Activated T-cell treated with anti-CD3 and anti-CD28 coated beads, Interleukin-2, amount 50 U/mL, for 48 hours (primary cell): Measurements from ENCODE around the gene ZNF554.

ENCODE experiments used
- DNase-seq, 2 experiments: peaks; one replicate each; pipeline ENCODE4 v3.0.0-alpha.2; 2020

Gene ZNF554

DNA sequence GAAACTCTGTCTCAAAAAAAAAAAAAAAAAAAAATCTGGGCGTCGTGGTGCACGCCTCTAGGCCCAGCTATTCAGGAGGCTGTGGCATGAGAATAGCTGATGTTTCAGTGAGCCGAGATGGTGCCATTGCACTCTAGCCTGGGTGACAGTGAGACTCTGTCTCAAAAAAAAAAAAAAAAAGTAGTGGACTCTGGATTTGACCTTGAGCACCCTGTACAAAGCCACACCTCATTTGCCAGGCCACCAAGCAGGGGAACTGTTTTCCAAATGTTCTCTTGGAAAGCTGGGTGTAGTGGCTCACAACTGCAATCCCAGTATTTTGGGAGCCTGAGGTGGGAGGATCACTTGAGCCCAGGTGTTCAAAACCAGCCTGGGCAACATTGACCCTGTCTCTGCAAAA lies 17.8 kb downstream of the ZNF554 start:
- DNase-seq: no peak

DNA sequence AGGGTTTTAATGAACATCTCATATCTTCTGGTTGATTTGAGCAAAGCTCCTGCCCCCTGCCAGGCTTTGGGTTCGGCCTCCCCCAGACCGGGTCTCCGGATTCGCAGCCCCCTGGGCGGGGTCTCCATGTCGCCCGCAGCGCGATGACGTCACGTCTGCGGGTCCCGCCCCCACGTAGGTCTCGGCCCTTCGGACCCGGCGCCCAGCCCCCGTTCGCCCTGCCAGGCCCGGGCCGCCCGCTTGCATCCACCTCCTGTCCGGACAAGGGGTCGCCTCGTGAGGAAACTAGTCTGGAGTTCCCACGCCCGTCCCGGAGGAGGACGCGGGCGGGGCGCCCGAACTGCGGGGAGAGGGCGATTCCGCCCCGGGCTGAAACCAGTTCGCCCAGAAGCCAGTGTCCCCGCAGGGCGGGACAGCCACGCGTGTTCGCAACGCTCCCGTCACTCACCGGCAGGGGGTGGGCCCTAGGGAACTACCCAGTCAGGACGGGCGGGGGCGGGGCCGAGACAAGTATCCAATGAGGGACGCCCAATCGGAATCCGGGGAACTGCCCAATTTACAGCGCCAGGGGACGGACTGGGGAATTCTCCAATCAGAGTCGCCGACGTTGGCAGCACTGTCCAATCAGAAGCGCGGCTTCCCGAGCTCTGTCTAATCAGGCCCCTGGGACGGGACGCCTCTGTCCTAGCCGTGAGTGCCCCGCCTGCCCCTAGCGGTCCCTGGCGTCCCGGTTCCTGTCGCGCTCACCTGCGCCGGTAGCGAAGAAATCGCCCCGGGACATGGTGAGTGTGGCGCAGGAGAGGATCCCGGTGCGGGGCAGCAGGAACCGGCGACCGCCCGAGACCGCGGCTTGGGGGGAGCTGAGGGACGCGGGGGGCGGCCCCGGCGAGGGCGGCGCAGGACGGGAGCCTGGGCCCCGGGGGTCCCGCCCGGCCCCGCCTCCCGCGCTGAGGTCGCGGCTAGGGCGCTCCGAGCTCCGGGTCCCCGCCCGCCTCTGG lies 21.4 kb downstream of the ZNF554 start, which contains the start of gene ZNF555:
Gene ZNF555 (plus strand): TSS at position 682 of the 998 bp plus-strand sequence. CDS start 98 bp downstream, at position 780.
- peak; percentile 97 to 98 for DNase-seq

DNA sequence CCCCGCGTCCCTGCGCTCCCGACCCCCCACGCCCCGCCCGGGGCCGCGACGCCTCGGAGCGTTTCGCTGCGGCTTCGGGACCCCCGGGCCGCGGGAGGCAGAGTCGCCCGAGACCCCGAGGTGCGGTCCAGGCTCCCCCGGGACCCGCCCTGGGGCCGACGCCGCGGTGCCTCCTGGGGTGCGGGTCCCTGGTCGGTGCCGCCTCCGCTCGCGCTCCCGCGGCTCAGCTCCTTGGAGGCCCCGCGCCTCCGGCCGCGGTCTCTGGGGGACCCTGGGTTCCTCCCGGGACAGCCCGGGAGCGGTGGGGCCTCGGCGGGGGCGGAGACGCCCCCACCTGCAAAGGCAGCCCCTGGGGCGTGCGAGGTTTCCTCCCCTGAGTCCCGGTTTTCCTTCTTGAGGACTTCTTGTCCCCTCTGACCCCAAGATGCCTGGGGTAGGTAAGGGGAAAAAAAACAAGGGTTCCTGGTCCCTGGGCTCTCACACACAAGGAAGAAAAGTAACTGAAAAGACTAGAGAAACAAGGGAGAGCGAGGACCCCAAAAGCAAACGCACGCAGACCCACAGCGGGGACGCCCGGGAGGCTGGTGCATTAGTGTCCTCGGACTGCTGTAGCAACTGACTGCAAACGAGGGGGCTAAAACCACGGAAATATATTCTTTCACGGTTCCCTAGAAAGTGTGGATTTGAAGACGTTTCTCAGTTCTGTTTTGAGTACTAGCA lies 22.3 kb downstream of the ZNF554 start:
- DNase-seq: peak in 1 of 2 experiments; percentile 23

DNA sequence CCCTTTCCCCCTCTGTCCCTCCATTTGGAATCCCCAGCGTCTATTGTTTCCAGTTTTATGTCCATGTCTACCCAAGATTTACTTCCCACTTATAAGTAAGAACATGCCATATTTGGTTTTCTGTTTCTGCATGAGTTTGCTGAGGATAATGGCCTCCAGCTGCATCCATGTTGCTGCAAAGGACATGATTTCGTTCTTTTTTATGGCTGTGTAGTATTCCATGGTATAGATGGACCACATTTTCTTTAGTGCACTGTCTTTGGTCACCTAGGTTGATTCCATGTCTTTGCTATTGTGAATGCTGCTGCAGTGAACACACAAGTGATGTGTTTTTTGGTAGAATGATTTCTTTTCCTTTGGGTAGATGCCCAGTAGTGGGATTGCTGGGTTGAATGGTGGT lies 25.4 kb downstream of the ZNF554 start:
- no peak for DNase-seq

DNA sequence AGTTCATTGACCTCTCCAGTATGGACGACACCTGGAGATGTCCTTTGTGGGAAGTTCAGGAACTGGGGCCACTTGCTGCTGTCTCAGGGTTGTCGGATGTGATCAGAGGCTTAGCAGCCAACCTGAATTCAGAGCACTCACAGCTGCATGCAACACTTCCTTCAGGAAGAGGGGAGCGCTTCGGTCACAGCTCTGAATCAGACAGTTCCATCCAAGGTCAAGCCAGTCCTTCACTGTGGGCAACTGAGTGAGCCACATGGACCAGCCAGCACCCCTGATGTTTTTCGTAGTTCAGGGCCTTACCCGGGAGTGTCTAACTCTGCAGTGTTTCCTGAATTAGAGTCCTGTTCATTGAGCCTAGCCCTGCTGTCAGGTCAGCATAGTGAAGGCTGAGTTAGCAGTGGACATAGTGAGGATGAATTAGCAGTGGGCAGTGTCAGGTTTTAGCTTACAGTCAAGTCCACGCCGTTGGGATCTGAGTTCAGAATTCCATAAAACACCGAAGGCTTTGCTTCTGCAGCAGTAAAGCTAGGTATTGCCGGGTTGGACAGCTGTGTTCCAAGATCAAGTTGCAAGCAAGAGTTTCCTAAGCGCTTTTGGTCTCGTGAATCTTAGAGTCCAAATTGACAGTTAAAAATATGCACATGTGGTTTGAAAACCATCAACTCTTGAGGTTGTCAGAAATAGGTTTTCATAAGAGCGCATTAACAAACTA lies 26.7 kb downstream of the ZNF554 start:
- no peak for DNase-seq

DNA sequence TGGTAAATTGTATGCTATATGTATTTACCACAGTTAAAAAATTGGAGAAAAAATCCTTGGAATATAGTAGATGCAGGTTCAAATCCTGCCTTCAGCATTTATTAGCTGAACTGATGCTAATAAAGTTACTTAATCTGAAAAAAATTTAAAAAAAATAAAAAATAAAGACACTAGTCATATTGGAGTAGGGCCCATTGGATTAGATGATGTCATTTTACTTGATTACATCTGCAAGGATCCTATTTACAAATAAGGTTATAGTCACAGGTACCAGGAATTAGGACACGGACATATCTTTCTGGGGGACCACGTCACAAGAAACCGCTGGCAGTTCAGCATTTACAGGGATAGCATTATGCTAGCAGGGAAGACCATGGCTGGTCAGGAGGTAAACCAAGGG lies 27.8 kb downstream of the ZNF554 start:
- DNase-seq: no peak

DNA sequence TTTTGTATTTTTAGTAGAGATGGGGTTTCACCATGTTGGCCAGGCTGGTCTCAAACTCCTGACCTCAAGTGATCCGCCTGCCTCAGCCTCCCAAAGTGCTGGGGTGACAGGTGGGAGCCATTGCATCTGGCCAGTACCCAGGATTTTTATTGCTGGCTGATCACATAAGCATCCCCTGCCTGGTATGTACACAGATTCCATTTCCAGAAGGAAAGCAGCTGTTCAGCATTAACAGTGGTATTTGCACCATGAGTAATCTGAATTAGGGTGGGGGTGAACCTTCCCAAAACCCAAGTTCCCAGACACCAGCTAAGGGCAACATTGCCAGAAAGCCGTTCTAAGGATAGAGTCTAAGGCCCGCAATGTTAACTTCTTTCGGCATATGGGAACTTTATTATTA lies 28.9 kb downstream of the ZNF554 start:
- no peak for DNase-seq

DNA sequence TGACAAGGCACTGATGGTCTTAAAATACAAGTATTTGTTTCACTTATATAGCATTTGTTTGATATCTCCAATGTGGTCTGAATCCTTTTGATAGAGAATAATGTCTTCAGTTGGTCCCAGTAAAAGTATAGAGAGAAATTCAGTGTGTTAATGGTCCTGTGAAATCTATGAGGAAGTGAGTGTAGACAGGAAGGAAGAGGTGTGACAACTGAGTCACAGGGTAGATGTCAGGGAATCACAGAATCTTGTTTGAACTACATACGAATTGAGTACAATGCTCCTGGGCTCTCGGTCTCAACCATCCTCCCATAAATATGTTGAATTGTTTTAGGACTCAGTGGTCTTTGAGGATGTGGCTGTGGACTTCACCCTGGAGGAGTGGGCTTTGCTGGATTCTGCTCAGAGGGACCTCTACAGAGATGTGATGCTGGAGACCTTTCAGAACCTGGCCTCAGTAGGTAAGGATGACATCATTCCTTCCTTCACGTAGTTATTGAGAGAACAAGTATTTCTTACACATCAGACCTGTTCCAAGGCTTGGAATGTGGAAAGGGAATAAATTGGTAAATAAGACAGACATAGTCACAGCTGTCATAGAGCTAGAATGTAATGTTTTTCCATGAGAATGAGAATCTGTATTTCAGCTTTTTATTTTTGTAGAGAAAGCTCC lies 30.7 kb downstream of the ZNF554 start:
- DNase-seq: no peak

DNA sequence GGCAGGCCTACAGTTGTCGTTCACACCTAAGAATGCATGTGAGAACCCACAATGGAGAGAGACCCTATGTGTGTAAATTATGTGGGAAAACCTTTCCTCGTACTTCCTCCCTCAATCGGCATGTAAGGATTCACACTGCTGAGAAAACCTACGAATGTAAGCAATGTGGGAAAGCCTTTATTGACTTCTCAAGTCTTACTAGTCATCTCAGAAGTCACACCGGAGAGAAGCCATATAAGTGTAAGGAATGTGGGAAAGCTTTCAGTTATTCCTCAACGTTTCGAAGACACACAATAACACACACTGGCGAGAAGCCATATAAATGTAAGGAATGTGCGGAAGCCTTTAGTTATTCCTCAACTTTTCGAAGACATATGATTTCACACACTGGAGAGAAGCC lies 32.9 kb downstream of the ZNF554 start:
- DNase-seq: no peak

DNA sequence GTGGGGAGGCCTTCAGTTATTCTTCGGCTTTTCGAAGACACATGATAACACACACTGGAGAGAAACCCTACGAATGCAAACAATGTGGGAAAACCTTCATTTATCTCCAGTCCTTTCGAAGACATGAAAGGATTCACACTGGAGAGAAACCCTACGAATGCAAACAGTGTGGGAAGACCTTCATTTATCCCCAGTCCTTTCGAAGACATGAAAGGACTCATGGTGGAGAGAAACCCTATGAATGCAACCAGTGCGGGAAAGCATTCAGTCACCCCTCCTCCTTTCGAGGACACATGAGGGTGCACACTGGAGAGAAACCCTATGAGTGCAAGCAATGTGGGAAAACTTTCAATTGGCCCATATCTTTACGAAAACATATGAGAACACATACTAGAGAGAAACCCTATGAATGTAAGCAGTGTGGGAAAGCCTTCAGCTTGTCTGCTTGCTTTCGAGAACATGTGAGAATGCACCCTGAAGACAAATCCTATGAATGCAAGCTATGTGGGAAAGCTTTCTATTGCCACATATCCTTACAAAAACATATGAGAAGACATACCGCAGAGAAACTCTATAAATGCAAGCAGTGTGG lies 33.4 kb downstream of the ZNF554 start:
- DNase-seq: no peak

DNA sequence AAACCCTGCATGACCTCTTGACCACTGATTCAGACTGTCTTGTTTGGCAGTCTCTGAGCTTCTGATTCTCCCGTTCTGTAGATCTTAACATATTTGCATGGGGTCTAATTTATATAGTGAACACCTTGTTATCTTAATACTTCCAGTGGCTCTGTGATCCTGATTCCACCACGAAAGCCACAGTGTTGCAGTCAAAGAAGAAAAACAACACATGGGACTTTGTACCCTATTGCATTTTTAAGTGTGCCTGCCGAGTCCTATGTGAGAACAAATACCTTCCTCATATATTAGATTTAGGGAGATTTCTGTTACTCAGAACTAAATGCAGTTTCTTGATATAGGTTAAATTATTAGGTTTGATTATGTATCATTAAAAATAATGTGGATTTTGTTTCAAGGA lies 35.2 kb downstream of the ZNF554 start:
- DNase-seq: no peak

DNA sequence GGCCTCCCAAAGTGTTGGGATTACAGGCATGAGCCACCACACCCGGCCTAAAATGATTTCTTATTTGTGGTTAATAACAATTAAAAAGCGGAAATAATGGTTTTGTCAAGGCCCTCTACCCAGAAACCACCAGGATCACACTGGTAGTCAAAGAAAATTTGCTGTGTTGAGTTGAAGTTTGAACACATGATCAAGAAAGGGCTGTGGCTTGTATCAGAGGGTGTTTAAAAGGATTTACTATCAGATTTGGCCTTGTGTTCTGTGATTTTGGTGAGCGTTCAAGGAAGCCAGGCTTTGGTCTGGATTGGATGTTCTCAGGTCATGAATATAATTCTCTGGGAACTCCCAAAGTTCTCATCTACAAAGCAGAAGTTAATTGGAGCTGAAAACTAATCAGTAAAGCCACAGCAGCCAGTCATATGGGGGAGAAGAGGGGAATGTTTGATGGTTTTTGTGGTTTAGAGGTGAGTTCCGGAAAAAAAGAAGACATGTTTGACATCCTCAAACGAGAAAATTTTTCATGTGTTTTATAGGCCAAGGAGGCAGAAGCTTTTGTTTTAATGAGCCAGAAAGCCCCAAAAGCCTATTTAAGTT lies 36.9 kb downstream of the ZNF554 start:
- no peak for DNase-seq

DNA sequence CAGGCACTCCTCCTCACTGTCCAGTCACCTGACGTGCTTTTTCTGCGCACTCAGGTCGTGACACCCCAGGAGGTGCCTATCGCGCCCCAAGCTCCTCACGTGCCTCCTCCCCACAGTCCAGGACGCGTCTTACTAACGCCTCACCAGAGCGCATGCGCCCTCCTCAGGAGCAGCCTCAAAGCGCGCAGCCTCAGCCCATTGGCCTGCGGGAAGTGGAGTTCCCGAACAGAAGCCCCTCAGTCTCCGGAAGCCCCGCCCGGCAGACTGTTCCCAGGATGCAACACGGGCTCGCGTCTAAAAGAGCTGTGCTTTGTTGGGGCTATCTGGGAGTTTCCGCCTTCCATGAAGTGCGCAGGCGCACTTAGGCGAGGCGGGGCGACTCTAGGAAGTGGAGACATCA lies 39.2 kb downstream of the ZNF554 start:
- DNase-seq: no peak

DNA sequence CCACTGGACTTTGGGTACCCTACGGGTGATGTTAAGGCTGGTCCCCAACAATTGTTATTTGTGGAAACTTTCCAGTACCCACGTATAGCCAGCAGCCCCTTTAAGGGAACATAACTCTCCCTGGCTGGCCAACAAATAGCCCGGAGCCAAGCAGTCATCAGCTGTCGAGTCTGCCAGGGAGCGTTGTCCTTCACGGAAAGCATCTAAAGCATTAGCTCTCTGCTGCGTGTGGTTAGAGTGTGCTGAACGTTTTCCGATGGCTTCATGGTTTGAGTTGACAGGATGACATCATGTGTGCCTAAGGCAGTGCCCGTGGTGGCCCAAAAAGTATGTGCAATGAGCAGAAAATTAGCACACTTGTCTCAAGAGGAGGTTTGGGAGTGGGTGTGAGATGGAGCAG lies 44.1 kb downstream of the ZNF554 start:
- no peak for DNase-seq

DNA sequence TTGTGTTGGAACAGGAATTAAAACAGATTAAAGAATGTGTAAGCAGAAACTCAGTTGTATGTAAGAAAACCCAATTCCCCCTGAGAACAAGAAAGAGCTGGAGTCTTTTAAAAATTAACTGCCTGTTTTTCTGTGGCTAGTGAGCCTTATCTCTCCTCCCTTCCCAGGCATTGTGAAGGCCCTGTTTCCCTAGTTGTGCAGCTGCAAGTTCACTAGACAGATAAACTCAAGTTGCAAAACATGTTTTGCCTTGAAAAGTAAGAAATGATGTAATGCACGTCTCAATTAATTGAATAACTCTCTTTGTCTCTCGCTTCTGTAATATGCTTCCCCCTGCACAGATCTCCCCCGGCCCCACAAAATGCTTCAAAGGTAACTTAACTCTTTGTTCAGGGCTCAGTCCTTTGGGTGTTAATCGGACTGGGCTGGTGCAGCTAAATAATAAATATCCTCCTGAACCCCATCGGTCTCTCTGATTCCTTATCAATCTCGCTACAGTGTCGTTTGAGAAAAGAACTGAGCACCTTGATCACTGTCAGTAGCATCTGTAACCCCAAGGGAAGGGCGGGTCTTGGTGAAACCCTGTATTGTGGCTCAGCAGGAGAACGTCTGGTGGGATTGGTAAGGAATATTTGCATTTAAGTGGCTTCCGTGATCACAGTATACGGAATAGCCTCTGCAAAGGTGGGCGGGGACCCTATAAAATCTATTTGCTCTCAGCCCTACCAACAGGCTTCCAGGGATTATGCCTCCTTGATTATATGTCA lies 45.8 kb downstream of the ZNF554 start:
- DNase-seq: no peak

DNA sequence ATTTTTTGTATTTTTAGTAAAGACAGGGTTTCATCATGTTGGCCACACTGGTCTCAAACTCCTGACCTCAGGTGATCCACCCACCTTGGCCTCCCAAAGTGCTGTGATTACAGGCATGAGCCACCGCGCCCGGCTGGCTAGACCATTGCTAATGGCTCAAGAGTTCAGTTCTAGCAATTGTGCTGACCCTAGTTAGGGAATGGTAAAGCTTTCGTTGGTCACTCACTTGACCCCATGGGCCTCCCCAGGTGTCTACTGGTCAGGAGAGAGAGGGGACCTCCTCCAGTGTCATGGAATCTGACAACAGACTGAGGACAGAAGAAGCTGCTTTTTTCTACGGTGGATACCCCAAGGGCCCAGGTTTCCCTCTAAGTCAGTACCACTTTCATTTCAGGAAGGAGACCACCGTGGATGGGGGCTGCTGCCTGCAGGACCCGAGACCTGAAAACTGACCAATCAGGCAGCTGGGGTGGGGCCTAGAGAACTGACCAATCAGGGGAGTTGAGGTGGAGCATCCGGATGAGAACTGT lies 46.9 kb downstream of the ZNF554 start:
- no peak for DNase-seq

DNA sequence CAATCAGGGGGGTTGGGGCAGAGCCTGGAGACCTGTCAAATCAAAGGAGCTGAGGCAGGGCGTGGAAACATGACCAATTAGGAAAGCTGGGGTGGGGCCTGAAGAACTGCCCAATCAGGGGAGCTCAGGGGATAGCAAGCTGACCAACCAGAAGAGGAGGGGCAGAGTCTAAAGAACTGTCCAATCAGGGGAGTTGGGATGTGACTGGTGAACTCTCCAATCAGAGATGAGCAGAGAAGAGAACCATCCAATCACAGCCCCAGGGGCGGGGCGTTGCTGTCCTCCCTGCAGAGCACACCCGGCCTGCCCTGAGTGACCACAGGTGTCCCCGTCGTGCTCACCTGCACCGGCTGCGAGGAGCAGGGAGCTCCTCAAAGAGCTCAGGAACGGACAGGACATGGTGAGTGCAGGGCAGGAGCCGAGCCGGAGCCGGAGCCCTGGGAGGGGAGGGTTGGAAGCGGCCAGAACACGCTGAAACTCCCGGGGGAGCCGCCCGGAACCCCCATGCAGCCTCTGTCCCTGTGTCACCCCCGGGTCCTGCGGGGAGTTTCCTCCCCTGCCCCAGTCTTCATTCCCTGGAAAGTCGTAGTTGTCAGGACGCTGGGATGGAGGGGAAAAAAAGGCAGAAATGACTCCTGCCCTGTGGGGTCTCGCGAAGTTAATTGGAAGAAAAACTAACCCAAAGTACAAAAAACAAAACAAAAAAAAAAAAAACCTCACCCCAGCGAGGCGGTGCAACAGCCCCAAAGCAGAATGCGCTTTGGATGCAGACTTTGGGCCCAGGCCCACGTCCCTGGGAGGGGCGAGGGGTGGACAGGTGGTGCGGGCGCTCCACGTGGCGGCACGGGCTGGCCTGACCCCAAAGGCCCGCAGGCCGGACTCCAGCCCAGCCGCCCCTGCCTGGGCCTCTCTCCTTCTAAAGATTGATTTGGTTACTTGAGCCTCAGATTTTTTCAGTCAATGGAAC lies 47.6 kb downstream of the ZNF554 start, which contains the start of gene ZNF556:
Gene ZNF556 (plus strand): TSS at position 311 of the 967 bp plus-strand sequence. CDS start 87 bp downstream, at position 398.
- peak; percentile 22 to 26 for DNase-seq

DNA sequence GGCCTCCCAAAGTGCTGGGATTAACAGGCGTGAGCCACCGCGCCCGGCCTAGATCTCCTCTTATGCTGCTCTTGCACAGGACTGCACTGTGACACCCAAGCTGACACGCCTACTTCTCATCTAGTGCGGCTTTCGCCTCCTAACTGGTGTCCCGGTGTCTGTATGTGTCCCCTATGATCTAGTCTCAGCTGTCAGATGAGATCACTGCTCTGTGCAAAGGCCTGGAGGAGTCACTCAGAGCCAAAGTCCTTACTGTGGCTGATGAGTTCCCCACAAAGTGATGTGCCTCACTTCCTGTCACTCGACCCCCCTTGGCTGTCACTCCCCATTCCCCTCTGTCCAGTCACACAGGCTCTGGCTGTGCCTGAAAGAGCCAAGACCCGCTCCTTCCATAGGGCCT lies 50.0 kb downstream of the ZNF554 start:
- no peak for DNase-seq

DNA sequence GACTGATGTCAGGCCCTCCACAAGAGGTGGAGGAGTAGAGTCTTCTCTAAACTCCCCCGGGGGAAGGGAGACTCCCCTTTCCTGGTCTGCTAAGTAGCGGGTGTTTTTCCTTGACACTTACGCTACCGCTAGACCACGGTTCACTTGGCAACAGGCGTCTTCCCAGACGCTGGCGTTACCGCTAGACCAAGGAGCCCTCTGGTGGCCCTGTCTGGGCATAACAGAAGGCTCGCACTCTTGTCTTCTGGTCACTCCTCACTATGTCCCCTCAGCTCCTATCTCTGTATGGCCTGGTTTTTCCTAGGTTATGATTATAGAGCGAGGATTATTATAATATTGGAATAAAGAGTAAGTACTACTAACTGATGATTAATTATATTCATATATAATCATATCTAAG lies 52.5 kb downstream of the ZNF554 start:
- DNase-seq: peak; percentile 24 to 34
